Mesendoderm (in vitro differentiated cells): ENCODE data around the gene HIGD1C.

Experiments used
- DNase-seq: peaks from one replicate; pipeline ENCODE4 v3.0.0; 2013
- H2AK5ac ChIP-seq: 2 replicates; pipeline ENCODE4 v1.6.1; 2013; ENCODE audit warnings: low read length, inconsistent platforms
- H2BK120ac ChIP-seq: 2 replicates; pipeline ENCODE4 v1.6.1; 2013; ENCODE audit warnings: low read depth, mild to moderate bottlenecking, low read length, moderate library complexity, mixed read lengths
- H2BK15ac ChIP-seq: replicated peaks from 2 replicates; pipeline ENCODE4 v1.6.1; 2013; ENCODE audit warnings: low read depth, mild to moderate bottlenecking, moderate library complexity
- H2BK5ac ChIP-seq: 2 replicates; pipeline ENCODE4 v1.6.1; 2013; ENCODE audit warnings: low read length, inconsistent platforms
- H3K18ac ChIP-seq: 2 replicates; pipeline ENCODE4 v1.6.1; 2013; ENCODE audit warnings: mild to moderate bottlenecking, low read length, mixed read lengths
- H3K23ac ChIP-seq: one replicate; pipeline ENCODE4 v1.6.1; 2013; ENCODE audit warnings: low read length
- H3K27ac ChIP-seq: 2 replicates; pipeline ENCODE4 v1.5.1; 2013; ENCODE audit warnings: low read depth, mild to moderate bottlenecking, inconsistent platforms, low read length, moderate library complexity
- H3K27me3 ChIP-seq: 2 replicates; pipeline ENCODE4 v1.6.1; 2013; ENCODE audit warnings: low read length, control low read depth, mild to moderate bottlenecking, inconsistent platforms; ENCODE audit not compliant: insufficient read depth, poor library complexity
- H3K36me3 ChIP-seq: 2 replicates; pipeline ENCODE4 v1.6.1; 2013; ENCODE audit warnings: low read length, inconsistent platforms; ENCODE audit not compliant: control insufficient read depth, insufficient read depth
- H3K4ac ChIP-seq: one replicate; pipeline ENCODE4 v1.6.1; 2013; ENCODE audit warnings: low read depth, mild to moderate bottlenecking, low read length, moderate library complexity
- H3K4me1 ChIP-seq: 2 replicates; pipeline ENCODE4 v1.6.1; 2013; ENCODE audit warnings: low read depth, low read length, inconsistent platforms; ENCODE audit not compliant: control insufficient read depth
- H3K4me2 ChIP-seq: 2 replicates; pipeline ENCODE4 v1.6.1; 2013; ENCODE audit warnings: low read length
- H3K4me3 ChIP-seq: 2 replicates; pipeline ENCODE4 v1.5.1; 2013; ENCODE audit warnings: mild to moderate bottlenecking, low read length
- H3K56ac ChIP-seq: one replicate; pipeline ENCODE4 v1.6.1; 2013; ENCODE audit warnings: low read length
- H3K79me1 ChIP-seq: 2 replicates; pipeline ENCODE4 v1.6.1; 2013; ENCODE audit warnings: low read length, inconsistent platforms
- H3K79me2 ChIP-seq: 2 replicates; pipeline ENCODE4 v1.6.1; 2013; ENCODE audit warnings: mild to moderate bottlenecking, low read length; ENCODE audit not compliant: control insufficient read depth, insufficient read depth
- H3K9ac ChIP-seq: 2 replicates; pipeline ENCODE4 v1.6.1; 2013; ENCODE audit warnings: low read length, inconsistent platforms
- H4K5ac ChIP-seq: one replicate; pipeline ENCODE4 v1.6.1; 2013; ENCODE audit warnings: low read length
- H4K8ac ChIP-seq: one replicate; pipeline ENCODE4 v1.6.1; 2013; ENCODE audit warnings: low read depth, mild to moderate bottlenecking, control low read depth, low read length, moderate library complexity
- WGBS: extraction: QIAGEN DNeasy Blood & Tissue Kit; methylation state at CpG from one replicate; pipeline ENCODE4 v1.1.7; 2013; ENCODE audit warnings: low lambda C conversion rate, missing lambda C conversion rate; ENCODE audit not compliant: insufficient coverage; ENCODE audit errors: extremely low coverage; 5-methylcytosine and 5-hydroxymethylcytosine counted together

Gene HIGD1C

GRCh38 chr12:50918584-50919316 is 33.6 kb upstream of the HIGD1C start:
- no peaks in the 10 kb centered on the region for H3K79me1 ChIP-seq
- H3K9ac ChIP-seq: no peak overlapping the region
- H3K79me2 ChIP-seq: no peaks in the 10 kb centered on the region
- WGBS: no CpG with 5 or more reads among the region's 5 CpGs
- no peaks in the 10 kb centered on the region for H3K4me1 ChIP-seq
- no peak overlapping the region for H3K4me3 ChIP-seq
- H3K27me3 ChIP-seq: no peaks in the 10 kb centered on the region
- H2BK120ac ChIP-seq: no peak overlapping the region
- no peak overlapping the region for H3K23ac ChIP-seq
- H3K36me3 ChIP-seq: no peaks in the 10 kb centered on the region
- no peak overlapping the region for H3K4me2 ChIP-seq
- no peak overlapping the region for H4K8ac ChIP-seq
- no peak overlapping the region for H4K5ac ChIP-seq
- H3K27ac ChIP-seq: no peak overlapping the region
- no peak overlapping the region for H2BK15ac ChIP-seq
- H3K4ac ChIP-seq: no peak overlapping the region
- H3K18ac ChIP-seq: no peak overlapping the region
- H3K56ac ChIP-seq: no peak overlapping the region
- no peak overlapping the region for H2AK5ac ChIP-seq
- H2BK5ac ChIP-seq: no peak overlapping the region
- no peak for DNase-seq

- H3K4me2 ChIP-seq: no peak overlapping the region
- no peaks in the 10 kb centered on the region for H3K79me1 ChIP-seq
- no peak overlapping the region for H3K18ac ChIP-seq
- H3K56ac ChIP-seq: peak overlapping the region; percentile 8
- no peak overlapping the region for H2BK15ac ChIP-seq
- H3K4me3 ChIP-seq: no peak overlapping the region
- H3K4me1 ChIP-seq: peaks cover 4% of the 10 kb centered on the region
- H2AK5ac ChIP-seq: no peak overlapping the region
- H3K79me2 ChIP-seq: no peaks in the 10 kb centered on the region
- H3K9ac ChIP-seq: no peak overlapping the region
- no peaks in the 10 kb centered on the region for H3K27me3 ChIP-seq
- H2BK120ac ChIP-seq: no peak overlapping the region
- no peak overlapping the region for H3K23ac ChIP-seq
- peak; percentile 46 for DNase-seq
- H3K27ac ChIP-seq: no peak overlapping the region
- WGBS: no CpG with 5 or more reads among the region's 3 CpGs
- H4K8ac ChIP-seq: no peak overlapping the region
- no peaks in the 10 kb centered on the region for H3K36me3 ChIP-seq
- H3K4ac ChIP-seq: no peak overlapping the region
- no peak overlapping the region for H4K5ac ChIP-seq
- H2BK5ac ChIP-seq: no peak overlapping the region
These were observed 29.5 kb upstream of the HIGD1C start for GRCh38 chr12:50922820-50923219.

GRCh38 chr12:50923361-50924130 is 28.8 kb upstream of the HIGD1C start:
- no peak overlapping the region for H3K4me3 ChIP-seq
- H3K27me3 ChIP-seq: no peaks in the 10 kb centered on the region

DNA sequence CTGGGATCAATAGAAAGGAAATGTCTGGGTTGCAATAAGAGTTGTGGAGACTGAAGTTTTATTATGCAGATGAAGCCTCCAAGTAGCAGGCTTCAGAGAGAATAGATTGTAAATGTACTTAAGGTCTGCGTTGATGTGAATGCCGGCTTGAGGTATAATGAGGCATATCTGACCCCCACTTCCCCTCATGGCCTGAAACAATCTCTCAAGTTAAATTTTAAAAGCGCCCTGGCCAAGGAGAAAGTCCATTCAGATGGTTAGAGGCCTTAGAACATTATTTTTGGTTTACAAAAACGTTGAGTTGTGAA is 28.3 kb upstream of the HIGD1C start:
- no peak overlapping the region for H3K4me3 ChIP-seq
- H4K8ac ChIP-seq: peak overlapping the region; percentile 81
- no peak overlapping the region for H4K5ac ChIP-seq
- DNase-seq: no peak
- H3K18ac ChIP-seq: peak overlapping the region; percentile 75
- H2AK5ac ChIP-seq: no peak overlapping the region
- peak overlapping the region; percentile 45 for H2BK120ac ChIP-seq
- H3K27me3 ChIP-seq: no peaks in the 10 kb centered on the region
- no CpG with 5 or more reads among the region's 4 CpGs for WGBS
- H3K36me3 ChIP-seq: no peaks in the 10 kb centered on the region
- H3K79me1 ChIP-seq: no peaks in the 10 kb centered on the region
- peaks cover 4% of the 10 kb centered on the region for H3K4me1 ChIP-seq
- no peak overlapping the region for H3K4ac ChIP-seq
- peak overlapping the region; percentile 36 for H2BK15ac ChIP-seq
- peak overlapping the region; percentile 82 for H3K56ac ChIP-seq
- no peak overlapping the region for H3K4me2 ChIP-seq
- H3K79me2 ChIP-seq: no peaks in the 10 kb centered on the region
- no peak overlapping the region for H2BK5ac ChIP-seq
- H3K27ac ChIP-seq: peak overlapping the region; percentile 57
- H3K9ac ChIP-seq: peak overlapping the region; percentile 52
- H3K23ac ChIP-seq: no peak overlapping the region

More at GRCh38 chr12:50923361-50924130, 28.8 kb upstream of the HIGD1C start:
- peak overlapping the region; percentile 96 for H2BK15ac ChIP-seq
- H3K79me1 ChIP-seq: no peaks in the 10 kb centered on the region
- no peak overlapping the region for H2AK5ac ChIP-seq
- H3K27ac ChIP-seq: no peak overlapping the region
- peaks cover 4% of the 10 kb centered on the region for H3K4me1 ChIP-seq
- H3K23ac ChIP-seq: no peak overlapping the region
- DNase-seq: no peak
- no peak overlapping the region for H3K4me2 ChIP-seq
- no peak overlapping the region for H3K4ac ChIP-seq
- WGBS: no CpG with 5 or more reads among the region's 8 CpGs
- no peaks in the 10 kb centered on the region for H3K36me3 ChIP-seq
- no peak overlapping the region for H4K5ac ChIP-seq
- H3K9ac ChIP-seq: no peak overlapping the region
- no peaks in the 10 kb centered on the region for H3K79me2 ChIP-seq
- H4K8ac ChIP-seq: no peak overlapping the region
- no peak overlapping the region for H3K56ac ChIP-seq
- no peak overlapping the region for H2BK5ac ChIP-seq
- no peak overlapping the region for H2BK120ac ChIP-seq
- H3K18ac ChIP-seq: peak overlapping the region; percentile 39

GRCh38 chr12:50924439-50925341 is 27.7 kb upstream of the HIGD1C start:
- H3K36me3 ChIP-seq: no peaks in the 10 kb centered on the region
- no peaks in the 10 kb centered on the region for H3K79me2 ChIP-seq
- H4K8ac ChIP-seq: peak overlapping the region; percentile 81
- peak overlapping the region; percentile 36 for H2BK15ac ChIP-seq
- H3K4me3 ChIP-seq: no peak overlapping the region
- peak overlapping the region; percentile 45 for H2BK120ac ChIP-seq
- peak; percentile 59 for DNase-seq
- peaks cover 4% of the 10 kb centered on the region for H3K4me1 ChIP-seq
- no peaks in the 10 kb centered on the region for H3K27me3 ChIP-seq
- peak overlapping the region; percentile 8 for H3K4me2 ChIP-seq
- no peak overlapping the region for H2BK5ac ChIP-seq
- H3K9ac ChIP-seq: peak overlapping the region; percentile 52
- peak overlapping the region; percentile 82 for H3K56ac ChIP-seq
- H2AK5ac ChIP-seq: no peak overlapping the region
- H3K23ac ChIP-seq: no peak overlapping the region
- H3K79me1 ChIP-seq: no peaks in the 10 kb centered on the region
- no peak overlapping the region for H3K18ac ChIP-seq
- H3K4ac ChIP-seq: no peak overlapping the region
- peak overlapping the region; percentile 57 for H3K27ac ChIP-seq
- no CpG with 5 or more reads among the region's 13 CpGs for WGBS
- no peak overlapping the region for H4K5ac ChIP-seq
